HEK293 (cell line): ENCODE data around the gene M1AP.

Source experiments
- KLF16 ChIP-seq: fragments of 450-650 bp; formaldehyde crosslinking; IDR thresholded peaks from 2 replicates; pipeline ENCODE4 v1.5.1; 2017; ENCODE audit warnings: missing biosample characterization, missing genetic modification characterization
- KLF8 ChIP-seq: fragments of 450-650 bp; formaldehyde crosslinking; IDR thresholded peaks from 2 replicates; pipeline ENCODE4 v1.5.1; 2016; ENCODE audit warnings: missing biosample characterization, missing genetic modification characterization
- PRDM2 ChIP-seq: fragments of 450-650 bp; formaldehyde crosslinking; IDR thresholded peaks from 2 replicates; pipeline ENCODE4 v1.5.1; 2016; ENCODE audit warnings: missing biosample characterization, missing genetic modification characterization, borderline replicate concordance
- RBAK ChIP-seq: fragments of 450-650 bp; formaldehyde crosslinking; IDR thresholded peaks from 2 replicates; pipeline ENCODE4 v1.5.1; 2016; ENCODE audit warnings: missing biosample characterization, missing genetic modification characterization
- SP3 ChIP-seq: fragments of 450-650 bp; formaldehyde crosslinking; IDR thresholded peaks from 2 replicates; pipeline ENCODE4 v1.5.1; 2016; ENCODE audit warnings: missing biosample characterization, missing genetic modification characterization
- SP7 ChIP-seq: fragments of 450-650 bp; formaldehyde crosslinking; IDR thresholded peaks from 2 replicates; pipeline ENCODE4 v1.5.1; 2016; ENCODE audit warnings: missing biosample characterization, missing genetic modification characterization
- YY2 ChIP-seq: fragments of 450-650 bp; formaldehyde crosslinking; IDR thresholded peaks from 2 replicates; pipeline ENCODE4 v1.5.1; 2016; ENCODE audit warnings: missing biosample characterization, missing genetic modification characterization
- ZBTB11 ChIP-seq: fragments of 450-650 bp; formaldehyde crosslinking; conservative IDR thresholded peaks from 2 replicates; pipeline ENCODE4 v1.5.1; 2016; ENCODE audit warnings: low read depth, missing biosample characterization, missing genetic modification characterization
- ZBTB17 ChIP-seq: fragments of 450-650 bp; formaldehyde crosslinking; IDR thresholded peaks from 2 replicates; pipeline ENCODE4 v1.5.1; 2016; ENCODE audit warnings: missing biosample characterization, missing genetic modification characterization
- ZBTB44 ChIP-seq: fragments of 450-650 bp; IDR thresholded peaks from 2 replicates; pipeline ENCODE4 v1.5.1; 2018; ENCODE audit warnings: missing biosample characterization, mild to moderate bottlenecking, missing genetic modification characterization
- ZFP37 ChIP-seq: fragments of 450-650 bp; formaldehyde crosslinking; IDR thresholded peaks from 2 replicates; pipeline ENCODE4 v1.5.1; 2016; ENCODE audit warnings: missing biosample characterization, missing genetic modification characterization
- ZNF133 ChIP-seq: fragments of 450-650 bp; formaldehyde crosslinking; IDR thresholded peaks from 2 replicates; pipeline ENCODE4 v1.5.1; 2016; ENCODE audit warnings: missing biosample characterization, missing genetic modification characterization
- ZNF140 ChIP-seq: fragments of 450-650 bp; formaldehyde crosslinking; IDR thresholded peaks from 2 replicates; pipeline ENCODE4 v1.5.1; 2016; ENCODE audit warnings: missing biosample characterization, missing genetic modification characterization
- ZNF23 ChIP-seq: fragments of 450-650 bp; formaldehyde crosslinking; IDR thresholded peaks from 2 replicates; pipeline ENCODE4 v1.5.1; 2016; ENCODE audit warnings: missing biosample characterization, missing genetic modification characterization, borderline replicate concordance
- ZNF302 ChIP-seq: fragments of 450-650 bp; formaldehyde crosslinking; IDR thresholded peaks from 2 replicates; pipeline ENCODE4 v1.5.1; 2016; ENCODE audit warnings: missing biosample characterization, missing genetic modification characterization, low read depth
- ZNF324 ChIP-seq: fragments of 450-650 bp; formaldehyde crosslinking; IDR thresholded peaks from 2 replicates; pipeline ENCODE4 v1.5.1; 2016; ENCODE audit warnings: missing biosample characterization, missing genetic modification characterization
- ZNF423 ChIP-seq: fragments of 450-650 bp; formaldehyde crosslinking; IDR thresholded peaks from 2 replicates; pipeline ENCODE4 v1.5.1; 2016; ENCODE audit warnings: missing biosample characterization, missing genetic modification characterization
- ZNF529 ChIP-seq: fragments of 450-650 bp; formaldehyde crosslinking; IDR thresholded peaks from 2 replicates; pipeline ENCODE4 v1.5.1; 2017; ENCODE audit warnings: missing genetic modification characterization, missing biosample characterization; ENCODE audit not compliant: insufficient replicate concordance
- ZNF571 ChIP-seq: fragments of 450-650 bp; formaldehyde crosslinking; IDR thresholded peaks from 2 replicates; pipeline ENCODE4 v1.5.0; 2017; ENCODE audit warnings: missing biosample characterization, missing genetic modification characterization
- ZNF596 ChIP-seq: fragments of 450-650 bp; IDR thresholded peaks from 2 replicates; pipeline ENCODE4 v1.5.0; 2018; ENCODE audit warnings: missing biosample characterization, mild to moderate bottlenecking, missing genetic modification characterization, moderate library complexity
- ZNF645 ChIP-seq: fragments of 450-650 bp; formaldehyde crosslinking; IDR thresholded peaks from 2 replicates; pipeline ENCODE4; 2016; ENCODE audit warnings: missing biosample characterization, missing genetic modification characterization
- ZNF76 ChIP-seq: fragments of 450-650 bp; formaldehyde crosslinking; IDR thresholded peaks from 2 replicates; pipeline ENCODE4; 2016; ENCODE audit warnings: low read depth, missing biosample characterization, missing genetic modification characterization, borderline replicate concordance
- ZNF768 ChIP-seq: fragments of 450-650 bp; formaldehyde crosslinking; IDR thresholded peaks from 2 replicates; pipeline ENCODE4 v1.5.1; 2018; ENCODE audit warnings: missing biosample characterization, mild to moderate bottlenecking, missing genetic modification characterization
- ZSCAN30 ChIP-seq: fragments of 450-650 bp; IDR thresholded peaks from 2 replicates; pipeline ENCODE4 v1.5.1; 2018; ENCODE audit warnings: missing biosample characterization, mild to moderate bottlenecking, missing genetic modification characterization, moderate library complexity
- TF ChIP-seq, protein P1 (sequence below): fragments of 450-650 bp; formaldehyde crosslinking; IDR thresholded peaks from 2 replicates; pipeline ENCODE4 v1.5.1; 2016; ENCODE audit warnings: missing biosample characterization, missing genetic modification characterization

M1AP gene

GRCh38 chr2:74525717-74526648 is 122.1 kb downstream of the M1AP start, which contains the start of gene DQX1 (continued):
- no peak for TF ChIP-seq ZNF645
- peak; percentile 43; the same call in 1 of the 2 replicates for TF ChIP-seq SP3 (tag by site-specific recombination)
- TF ChIP-seq ZFP37 (tag by site-specific recombination) = no peak
- peak; percentile 54; the same call in 1 of the 2 replicates for TF ChIP-seq ZNF76 (tag by site-specific recombination)
- TF ChIP-seq ZNF423 (tag by site-specific recombination) = no peak
- no peak for TF ChIP-seq ZNF571 (tag by site-specific recombination)
- no peak for TF ChIP-seq ZNF302 (tag by site-specific recombination)
- TF ChIP-seq YY2 (tag by site-specific recombination) = no peak
- no peak for TF ChIP-seq RBAK (tag by site-specific recombination)
- no peak for TF ChIP-seq ZNF140 (tag by site-specific recombination)
- TF ChIP-seq ZBTB44 = no peak
- TF ChIP-seq, protein P1, sequence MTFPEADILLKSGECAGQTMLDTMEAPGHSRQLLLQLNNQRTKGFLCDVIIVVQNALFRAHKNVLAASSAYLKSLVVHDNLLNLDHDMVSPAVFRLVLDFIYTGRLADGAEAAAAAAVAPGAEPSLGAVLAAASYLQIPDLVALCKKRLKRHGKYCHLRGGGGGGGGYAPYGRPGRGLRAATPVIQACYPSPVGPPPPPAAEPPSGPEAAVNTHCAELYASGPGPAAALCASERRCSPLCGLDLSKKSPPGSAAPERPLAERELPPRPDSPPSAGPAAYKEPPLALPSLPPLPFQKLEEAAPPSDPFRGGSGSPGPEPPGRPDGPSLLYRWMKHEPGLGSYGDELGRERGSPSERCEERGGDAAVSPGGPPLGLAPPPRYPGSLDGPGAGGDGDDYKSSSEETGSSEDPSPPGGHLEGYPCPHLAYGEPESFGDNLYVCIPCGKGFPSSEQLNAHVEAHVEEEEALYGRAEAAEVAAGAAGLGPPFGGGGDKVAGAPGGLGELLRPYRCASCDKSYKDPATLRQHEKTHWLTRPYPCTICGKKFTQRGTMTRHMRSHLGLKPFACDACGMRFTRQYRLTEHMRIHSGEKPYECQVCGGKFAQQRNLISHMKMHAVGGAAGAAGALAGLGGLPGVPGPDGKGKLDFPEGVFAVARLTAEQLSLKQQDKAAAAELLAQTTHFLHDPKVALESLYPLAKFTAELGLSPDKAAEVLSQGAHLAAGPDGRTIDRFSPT (tag by site-specific recombination) = no peak
- no peak for TF ChIP-seq KLF8 (tag by site-specific recombination)
- TF ChIP-seq KLF16 = no peak
- no peak for TF ChIP-seq ZNF596 (tag by site-specific recombination)
- TF ChIP-seq ZSCAN30 (tag by site-specific recombination) = no peak
- TF ChIP-seq ZNF324 = no peak
- peak; percentile 65 for TF ChIP-seq ZBTB17 (tag by site-specific recombination)
- TF ChIP-seq ZBTB11 = no peak
- no peak for TF ChIP-seq ZNF133 (tag by site-specific recombination)
- no peak for TF ChIP-seq ZNF768 (tag by site-specific recombination)
- TF ChIP-seq PRDM2 (tag by site-specific recombination) = no peak
- TF ChIP-seq ZNF529 (tag by site-specific recombination) = no peak
- no peak for TF ChIP-seq SP7 (tag by site-specific recombination)
- TF ChIP-seq ZNF23 = no peak
